SK-N-SH treated with all-trans-retinoic acid at 6 μM for 48 hours (cell line): ENCODE results near the gene MFRP.

ENCODE experiments used
- ATAC-seq: fragments of 200-7000 bp; cut with Tn5 transposase; 3 replicates; pipeline ENCODE4 v1.9.1; 2020; ENCODE audit warnings: mild to moderate bottlenecking, moderate library complexity
- ARNTL ChIP-seq: fragments of 450-650 bp; formaldehyde crosslinking; IDR thresholded peaks from 2 replicates; pipeline ENCODE4 v1.5.0; 2020; ENCODE audit warnings: low read depth, mild to moderate bottlenecking, moderate library complexity, borderline replicate concordance
- BACH2 ChIP-seq: fragments of 250-450 bp; sonication (Bioruptor Pico); IDR thresholded peaks from 2 replicates; pipeline ENCODE4 v1.9.0; 2021; ENCODE audit warnings: mild to moderate bottlenecking, borderline replicate concordance
- CREB5 ChIP-seq: fragments of 250-450 bp; sonication (Bioruptor Pico); IDR thresholded peaks from 2 replicates; pipeline ENCODE4 v1.5.1; 2020; ENCODE audit warnings: low read depth, mild to moderate bottlenecking, moderate library complexity
- CSDC2 ChIP-seq: fragments of 250-450 bp; sonication (Bioruptor Pico); IDR thresholded peaks from 2 replicates; pipeline ENCODE4 v1.5.0; 2020; ENCODE audit warnings: mild to moderate bottlenecking, moderate library complexity
- CSRNP3 ChIP-seq: fragments of 250-450 bp; sonication (Bioruptor Pico); IDR thresholded peaks from 2 replicates; pipeline ENCODE4 v1.5.1; 2021; ENCODE audit warnings: mild to moderate bottlenecking, moderate library complexity
- ESRRG ChIP-seq: fragments of 250-450 bp; sonication (Bioruptor Pico); IDR thresholded peaks from 2 replicates; pipeline ENCODE4 v1.6.1; 2021; ENCODE audit warnings: mild to moderate bottlenecking
- GLIS3 ChIP-seq: fragments of 250-450 bp; sonication (Bioruptor Pico); IDR thresholded peaks from 2 replicates; pipeline ENCODE4 v1.5.0; 2020; ENCODE audit warnings: mild to moderate bottlenecking, moderate library complexity
- ISL1 ChIP-seq: fragments of 250-450 bp; sonication (Bioruptor Pico); IDR thresholded peaks from 2 replicates; pipeline ENCODE4 v2.1.2; 2022; ENCODE audit warnings: mild to moderate bottlenecking, moderate library complexity
- PPARA ChIP-seq: fragments of 250-450 bp; sonication (Bioruptor Pico); IDR thresholded peaks from 2 replicates; pipeline ENCODE4 v1.5.0; 2020; ENCODE audit warnings: mild to moderate bottlenecking, borderline replicate concordance
- RARB ChIP-seq: fragments of 250-450 bp; sonication (Bioruptor Pico); IDR thresholded peaks from 2 replicates; pipeline ENCODE4 v1.8.0; 2021; ENCODE audit warnings: mild to moderate bottlenecking, moderate library complexity
- TCF4 ChIP-seq: fragments of 250-450 bp; sonication (Bioruptor Pico); IDR thresholded peaks from 2 replicates; pipeline ENCODE4 v1.8.0; 2021; ENCODE audit warnings: mild to moderate bottlenecking, moderate library complexity, borderline replicate concordance
- TOX ChIP-seq: fragments of 250-450 bp; sonication (Bioruptor Pico); IDR thresholded peaks from 2 replicates; pipeline ENCODE4 v1.8.0; 2021; ENCODE audit warnings: mild to moderate bottlenecking, moderate library complexity, borderline replicate concordance
- ZFP3 ChIP-seq: fragments of 250-450 bp; sonication (Bioruptor Pico); IDR thresholded peaks from 2 replicates; pipeline ENCODE4 v1.5.0; 2020; ENCODE audit warnings: mild to moderate bottlenecking, moderate library complexity
- ZFP30 ChIP-seq: fragments of 450-650 bp; formaldehyde crosslinking; IDR thresholded peaks from 2 replicates; pipeline ENCODE4 v1.5.0; 2022; ENCODE audit warnings: mild to moderate bottlenecking, moderate library complexity
- ZNF565 ChIP-seq: fragments of 450-650 bp; formaldehyde crosslinking; conservative IDR thresholded peaks from 2 replicates; pipeline ENCODE4 v1.5.0; 2020; ENCODE audit warnings: low read depth, mild to moderate bottlenecking, moderate library complexity
- ZNF70 ChIP-seq: fragments of 450-650 bp; formaldehyde crosslinking; IDR thresholded peaks from 2 replicates; pipeline ENCODE4 v1.5.0; 2020; ENCODE audit warnings: mild to moderate bottlenecking, moderate library complexity
- TF ChIP-seq, protein P1 (sequence below): fragments of 250-450 bp; sonication (Bioruptor Pico); IDR thresholded peaks from 2 replicates; pipeline ENCODE4 v1.8.0; 2020; ENCODE audit warnings: mild to moderate bottlenecking, moderate library complexity, borderline replicate concordance
- TF ChIP-seq, protein P2 (sequence below): fragments of 250-450 bp; sonication (Bioruptor Pico); IDR thresholded peaks from 2 replicates; pipeline ENCODE4 v1.8.0; 2021; ENCODE audit warnings: low read depth, mild to moderate bottlenecking, moderate library complexity, borderline replicate concordance
- TF ChIP-seq, protein P3 (sequence below): fragments of 250-450 bp; sonication (Bioruptor Pico); IDR thresholded peaks from 2 replicates; pipeline ENCODE4 v1.5.0; 2020; ENCODE audit warnings: mild to moderate bottlenecking, moderate library complexity

MFRP gene

DNA sequence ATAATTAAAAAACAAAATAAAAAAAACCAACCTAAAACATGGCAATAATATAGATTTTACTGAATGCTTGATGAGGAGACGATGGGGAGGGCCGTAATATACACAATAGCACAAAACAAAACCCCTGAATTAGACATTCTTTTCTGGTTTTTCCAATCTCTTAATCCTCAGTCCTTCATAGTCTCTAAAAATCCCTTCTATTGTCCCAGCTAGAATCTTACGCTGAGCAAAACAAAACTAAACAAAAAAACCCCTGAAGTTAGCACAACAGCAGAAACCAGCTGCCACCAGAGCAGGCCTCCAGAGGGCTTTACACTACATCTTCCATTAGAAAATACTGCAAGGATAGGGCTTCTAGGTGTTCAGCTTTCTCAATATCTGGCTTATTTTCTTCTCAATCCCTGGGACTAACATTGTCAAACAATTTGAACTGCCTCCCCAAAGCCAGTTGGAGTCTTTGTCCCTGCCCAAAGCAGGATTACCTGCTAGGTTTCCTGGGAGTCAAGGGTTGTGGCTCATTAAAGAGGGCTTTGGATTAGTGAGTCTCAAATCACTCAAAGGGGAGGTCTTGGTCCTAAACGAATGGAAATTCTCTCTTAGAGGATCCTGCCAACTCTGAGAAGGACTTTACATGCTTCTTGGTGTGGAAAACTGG lies 14.3 kb downstream of the MFRP start:
- TF ChIP-seq ZFP30 (no peak), CREB5 (no peak), RARB (CRISPR knock-in tag) (no peak), ISL1 (CRISPR knock-in tag) (no peak), BACH2 (CRISPR knock-in tag) (no peak), ZNF565 (CRISPR knock-in tag) (no peak), TCF4 (no peak), ARNTL (CRISPR knock-in tag) (no peak)
- TF ChIP-seq, protein P1, sequence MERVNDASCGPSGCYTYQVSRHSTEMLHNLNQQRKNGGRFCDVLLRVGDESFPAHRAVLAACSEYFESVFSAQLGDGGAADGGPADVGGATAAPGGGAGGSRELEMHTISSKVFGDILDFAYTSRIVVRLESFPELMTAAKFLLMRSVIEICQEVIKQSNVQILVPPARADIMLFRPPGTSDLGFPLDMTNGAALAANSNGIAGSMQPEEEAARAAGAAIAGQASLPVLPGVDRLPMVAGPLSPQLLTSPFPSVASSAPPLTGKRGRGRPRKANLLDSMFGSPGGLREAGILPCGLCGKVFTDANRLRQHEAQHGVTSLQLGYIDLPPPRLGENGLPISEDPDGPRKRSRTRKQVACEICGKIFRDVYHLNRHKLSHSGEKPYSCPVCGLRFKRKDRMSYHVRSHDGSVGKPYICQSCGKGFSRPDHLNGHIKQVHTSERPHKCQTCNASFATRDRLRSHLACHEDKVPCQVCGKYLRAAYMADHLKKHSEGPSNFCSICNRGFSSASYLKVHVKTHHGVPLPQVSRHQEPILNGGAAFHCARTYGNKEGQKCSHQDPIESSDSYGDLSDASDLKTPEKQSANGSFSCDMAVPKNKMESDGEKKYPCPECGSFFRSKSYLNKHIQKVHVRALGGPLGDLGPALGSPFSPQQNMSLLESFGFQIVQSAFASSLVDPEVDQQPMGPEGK (CRISPR knock-in tag) = no peak
- no peak for ATAC-seq

GRCh38 chr11:119330237-119330636 lies 16.3 kb downstream of the MFRP start:
- no peak for ATAC-seq
- TF ChIP-seq, protein P2, sequence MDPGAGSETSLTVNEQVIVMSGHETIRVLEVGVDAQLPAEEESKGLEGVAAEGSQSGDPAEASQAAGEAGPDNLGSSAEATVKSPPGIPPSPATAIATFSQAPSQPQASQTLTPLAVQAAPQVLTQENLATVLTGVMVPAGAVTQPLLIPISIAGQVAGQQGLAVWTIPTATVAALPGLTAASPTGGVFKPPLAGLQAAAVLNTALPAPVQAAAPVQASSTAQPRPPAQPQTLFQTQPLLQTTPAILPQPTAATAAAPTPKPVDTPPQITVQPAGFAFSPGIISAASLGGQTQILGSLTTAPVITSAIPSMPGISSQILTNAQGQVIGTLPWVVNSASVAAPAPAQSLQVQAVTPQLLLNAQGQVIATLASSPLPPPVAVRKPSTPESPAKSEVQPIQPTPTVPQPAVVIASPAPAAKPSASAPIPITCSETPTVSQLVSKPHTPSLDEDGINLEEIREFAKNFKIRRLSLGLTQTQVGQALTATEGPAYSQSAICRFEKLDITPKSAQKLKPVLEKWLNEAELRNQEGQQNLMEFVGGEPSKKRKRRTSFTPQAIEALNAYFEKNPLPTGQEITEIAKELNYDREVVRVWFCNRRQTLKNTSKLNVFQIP (CRISPR knock-in tag) = no peak
- no peak for TF ChIP-seq TOX
- no peak for TF ChIP-seq PPARA (CRISPR knock-in tag)
- TF ChIP-seq RARB (CRISPR knock-in tag) = no peak
- TF ChIP-seq BACH2 (CRISPR knock-in tag) = no peak
- TF ChIP-seq ZNF565 (CRISPR knock-in tag) = no peak
- TF ChIP-seq ISL1 (CRISPR knock-in tag) = no peak

DNA sequence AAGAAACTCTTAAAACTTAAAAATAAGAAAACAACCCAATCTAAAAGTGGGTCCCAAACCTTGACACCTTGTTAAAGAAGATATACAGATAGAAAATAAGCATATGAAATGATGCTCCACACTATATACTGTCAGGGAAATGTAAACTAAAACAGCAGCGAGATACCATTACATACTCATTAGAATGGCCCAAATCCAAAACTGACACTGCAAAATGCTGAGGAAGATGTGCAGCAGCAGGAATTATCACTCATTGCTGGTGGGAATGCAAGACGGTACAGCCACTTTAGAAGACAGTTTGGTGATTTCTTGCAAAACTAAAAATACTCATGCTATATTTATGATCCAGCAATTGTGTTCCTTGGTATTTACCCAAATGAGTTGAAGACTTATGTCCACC lies 17.2 kb downstream of the MFRP start:
- ATAC-seq = no peak
- TF ChIP-seq ZNF70 = no peak
- TF ChIP-seq ZFP3 (CRISPR knock-in tag) = no peak
- TF ChIP-seq, protein P2 (CRISPR knock-in tag) = no peak
- no peak for TF ChIP-seq CSDC2 (CRISPR knock-in tag)
- no peak for TF ChIP-seq ARNTL (CRISPR knock-in tag)
- TF ChIP-seq, protein P1 (CRISPR knock-in tag) = no peak
- no peak for TF ChIP-seq CSRNP3 (CRISPR knock-in tag)
- TF ChIP-seq ZFP30 = no peak
- no peak for TF ChIP-seq CREB5
- no peak for TF ChIP-seq GLIS3 (CRISPR knock-in tag)
- TF ChIP-seq ESRRG = no peak
- TF ChIP-seq, protein P3, sequence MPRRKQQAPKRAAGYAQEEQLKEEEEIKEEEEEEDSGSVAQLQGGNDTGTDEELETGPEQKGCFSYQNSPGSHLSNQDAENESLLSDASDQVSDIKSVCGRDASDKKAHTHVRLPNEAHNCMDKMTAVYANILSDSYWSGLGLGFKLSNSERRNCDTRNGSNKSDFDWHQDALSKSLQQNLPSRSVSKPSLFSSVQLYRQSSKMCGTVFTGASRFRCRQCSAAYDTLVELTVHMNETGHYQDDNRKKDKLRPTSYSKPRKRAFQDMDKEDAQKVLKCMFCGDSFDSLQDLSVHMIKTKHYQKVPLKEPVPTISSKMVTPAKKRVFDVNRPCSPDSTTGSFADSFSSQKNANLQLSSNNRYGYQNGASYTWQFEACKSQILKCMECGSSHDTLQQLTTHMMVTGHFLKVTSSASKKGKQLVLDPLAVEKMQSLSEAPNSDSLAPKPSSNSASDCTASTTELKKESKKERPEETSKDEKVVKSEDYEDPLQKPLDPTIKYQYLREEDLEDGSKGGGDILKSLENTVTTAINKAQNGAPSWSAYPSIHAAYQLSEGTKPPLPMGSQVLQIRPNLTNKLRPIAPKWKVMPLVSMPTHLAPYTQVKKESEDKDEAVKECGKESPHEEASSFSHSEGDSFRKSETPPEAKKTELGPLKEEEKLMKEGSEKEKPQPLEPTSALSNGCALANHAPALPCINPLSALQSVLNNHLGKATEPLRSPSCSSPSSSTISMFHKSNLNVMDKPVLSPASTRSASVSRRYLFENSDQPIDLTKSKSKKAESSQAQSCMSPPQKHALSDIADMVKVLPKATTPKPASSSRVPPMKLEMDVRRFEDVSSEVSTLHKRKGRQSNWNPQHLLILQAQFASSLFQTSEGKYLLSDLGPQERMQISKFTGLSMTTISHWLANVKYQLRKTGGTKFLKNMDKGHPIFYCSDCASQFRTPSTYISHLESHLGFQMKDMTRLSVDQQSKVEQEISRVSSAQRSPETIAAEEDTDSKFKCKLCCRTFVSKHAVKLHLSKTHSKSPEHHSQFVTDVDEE (CRISPR knock-in tag) = no peak
- no peak for TF ChIP-seq RARB (CRISPR knock-in tag)
- no peak for TF ChIP-seq PPARA (CRISPR knock-in tag)
- TF ChIP-seq TOX = no peak
- no peak for TF ChIP-seq TCF4
- no peak for TF ChIP-seq BACH2 (CRISPR knock-in tag)
- TF ChIP-seq ISL1 (CRISPR knock-in tag) = no peak
